ENCODE results near the gene DNAH3. TPM values are rescaled to one million over a fixed set of nuclear protein-coding genes. Genes with fewer than 3 reads are reported as not detected.
"Not testable (repeated sequence)": the region's sequence is repeated elsewhere in the genome, so short reads cannot be mapped to it uniquely, and the experiment has no call there.

Gene DNAH3
- total RNA-seq, 4 donors from 2014 or later, result under 0.01 to 2.1 (median 0.93) TPM

- TF ChIP-seq CTCF (IDR thresholded peaks at IDR 0.05), result no peak
- intact Hi-C loops (cut with DNase I; ENCODE audit: low total_unique reads), result no loop called here
- DNase-seq, result no peak
- Histone ChIP-seq H3K27ac (no peak overlapping the region), H3K9me3 (no peaks in the 10 kb centered on the region), H3K4me3 (no peak overlapping the region), H3K27me3 (no peaks in the 10 kb centered on the region), H3K4me1 (no peaks in the 10 kb centered on the region), H3K36me3 (no peaks in the 10 kb centered on the region)
Observed at GRCh38 chr16:21071741-21072140, 78.9 kb downstream of the DNAH3 start.

- Histone ChIP-seq H3K4me3 (no peak overlapping the region), H3K9me3 (no peaks in the 10 kb centered on the region), H3K36me3 (no peaks in the 10 kb centered on the region), H3K27ac (no peak overlapping the region), H3K4me1 (no peaks in the 10 kb centered on the region), H3K27me3 (no peaks in the 10 kb centered on the region)
- intact Hi-C loops (cut with DNase I; ENCODE audit: low total_unique reads), result no loop called here
- DNase-seq, result no peak
- TF ChIP-seq POLR2A (IDR thresholded peaks at IDR 0.05), result no peak
- no peak for TF ChIP-seq CTCF (IDR thresholded peaks at IDR 0.05)
Observed at GRCh38 chr16:21070564-21070963, 80.1 kb downstream of the DNAH3 start.

- no peak for DNase-seq
- no peak overlapping the region for H3K27ac ChIP-seq
- no peaks in the 10 kb centered on the region for H3K36me3 ChIP-seq
- no peaks in the 10 kb centered on the region for H3K4me1 ChIP-seq
- TF ChIP-seq POLR2A (IDR thresholded peaks at IDR 0.05) (no peak), CTCF (IDR thresholded peaks at IDR 0.05) (no peak)
- intact Hi-C loops (cut with DNase I; ENCODE audit: low total_unique reads), result no loop called here
- H3K9me3 ChIP-seq, result no peaks in the 10 kb centered on the region
- H3K4me3 ChIP-seq, result no peak overlapping the region
- H3K27me3 ChIP-seq, result no peaks in the 10 kb centered on the region
Observed at GRCh38 chr16:21069986-21070385, 80.7 kb downstream of the DNAH3 start.

GRCh38 chr16:21064203-21064602 is 86.4 kb downstream of the DNAH3 start:
- no peaks in the 10 kb centered on the region for H3K4me1 ChIP-seq
- H3K4me3 ChIP-seq, result no peak overlapping the region
- no peak for DNase-seq
- H3K27me3 ChIP-seq, result no peaks in the 10 kb centered on the region
- intact Hi-C loops (cut with DNase I; ENCODE audit: low total_unique reads), result no loop called here
- no peak overlapping the region for H3K27ac ChIP-seq
- H3K9me3 ChIP-seq, result no peaks in the 10 kb centered on the region
- no peak for TF ChIP-seq POLR2A (IDR thresholded peaks at IDR 0.05)
- no peak for TF ChIP-seq CTCF (IDR thresholded peaks at IDR 0.05)
- no peaks in the 10 kb centered on the region for H3K36me3 ChIP-seq

GRCh38 chr16:21063314-21063713 is 87.3 kb downstream of the DNAH3 start:
- DNase-seq; H3K4me3 ChIP-seq; H3K36me3 ChIP-seq; H3K27me3 ChIP-seq; intact Hi-C loops (cut with DNase I; ENCODE audit: low total_unique reads); H3K9me3 ChIP-seq; H3K27ac ChIP-seq; H3K4me1 ChIP-seq: not testable (repeated sequence)

GRCh38 chr16:21060027-21060510 is 90.6 kb downstream of the DNAH3 start:
- intact Hi-C loops (cut with DNase I; ENCODE audit: low total_unique reads), result no loop called here
- Histone ChIP-seq H3K4me1 (no peaks in the 10 kb centered on the region), H3K4me3 (no peak overlapping the region), H3K27me3 (no peaks in the 10 kb centered on the region), H3K36me3 (no peaks in the 10 kb centered on the region), H3K9me3 (no peaks in the 10 kb centered on the region), H3K27ac (no peak overlapping the region)
- TF ChIP-seq CTCF (IDR thresholded peaks at IDR 0.05) (no peak), POLR2A (IDR thresholded peaks at IDR 0.05) (no peak)
- DNase-seq, result no peak
